Activated T-cell treated with anti-CD3 and anti-CD28 coated beads, Interleukin-2, amount 50 U/mL, for 24 hours (primary cell): ENCODE results near the gene SCN11A.
"Not testable (repeated sequence)": the region's sequence is repeated elsewhere in the genome, so short reads cannot be mapped to it uniquely, and the experiment has no call there.

Experiments used
- DNase-seq: peaks from one replicate; pipeline ENCODE4 v3.0.0-alpha.2; 2020
- H3K27ac Mint-ChIP-seq: 2 replicates; pipeline ENCODE4 v1.8.0; 2020; ENCODE audit warnings: mild to moderate bottlenecking, mixed read lengths
- H3K27me3 Mint-ChIP-seq: 2 replicates; pipeline ENCODE4 v1.8.0; 2020; ENCODE audit warnings: mixed read lengths
- H3K36me3 Mint-ChIP-seq: 2 replicates; pipeline ENCODE4 v1.8.0; 2020; ENCODE audit warnings: low read depth, mixed read lengths
- H3K4me1 Mint-ChIP-seq: 2 replicates; pipeline ENCODE4 v1.8.0; 2020; ENCODE audit warnings: low read depth, mixed read lengths
- H3K4me3 Mint-ChIP-seq: 2 replicates; pipeline ENCODE4 v1.8.0; 2020; ENCODE audit warnings: mild to moderate bottlenecking, moderate library complexity, mixed read lengths
- H3K9me3 Mint-ChIP-seq: 2 replicates; pipeline ENCODE4 v1.8.0; 2020; ENCODE audit warnings: mixed read lengths

SCN11A gene

GRCh38 chr3:39086144-39086543 is 34.4 kb upstream of the SCN11A start:
- Mint-ChIP-seq H3K4me3 (no peak overlapping the region), H3K27me3 (no peaks in the 10 kb centered on the region), H3K36me3 (peaks cover 84% of the 10 kb centered on the region), H3K4me1 (peaks cover 23% of the 10 kb centered on the region), H3K9me3 (no peaks in the 10 kb centered on the region), H3K27ac (peak overlapping the region; percentile 74)
- no peak for DNase-seq

- no peaks in the 10 kb centered on the region for H3K9me3 Mint-ChIP-seq
- H3K4me1 Mint-ChIP-seq, result peaks cover 18% of the 10 kb centered on the region
- H3K4me3 Mint-ChIP-seq, result no peak overlapping the region
- H3K36me3 Mint-ChIP-seq, result peaks cover 67% of the 10 kb centered on the region
- H3K27ac Mint-ChIP-seq, result peak overlapping the region; percentile 82
- no peak for DNase-seq
- H3K27me3 Mint-ChIP-seq, result no peaks in the 10 kb centered on the region
Observed at GRCh38 chr3:39082666-39083313, 31.0 kb upstream of the SCN11A start.

GRCh38 chr3:39080026-39080425 is 28.3 kb upstream of the SCN11A start:
- Mint-ChIP-seq H3K4me1 (peaks cover 26% of the 10 kb centered on the region), H3K9me3 (no peaks in the 10 kb centered on the region), H3K4me3 (no peak overlapping the region), H3K27me3 (no peaks in the 10 kb centered on the region), H3K36me3 (peaks cover 66% of the 10 kb centered on the region), H3K27ac (no peak overlapping the region)
- no peak for DNase-seq

GRCh38 chr3:39079530-39079929 is 27.8 kb upstream of the SCN11A start:
- Mint-ChIP-seq H3K36me3 (peaks cover 69% of the 10 kb centered on the region), H3K27ac (no peak overlapping the region), H3K9me3 (no peaks in the 10 kb centered on the region), H3K4me3 (no peak overlapping the region), H3K4me1 (peaks cover 27% of the 10 kb centered on the region), H3K27me3 (no peaks in the 10 kb centered on the region)
- no peak for DNase-seq

- Mint-ChIP-seq H3K9me3 (no peaks in the 10 kb centered on the region), H3K4me3 (no peak overlapping the region), H3K27ac (peak overlapping the region; percentile 20), H3K36me3 (peaks cover 75% of the 10 kb centered on the region), H3K27me3 (no peaks in the 10 kb centered on the region), H3K4me1 (peaks cover 9% of the 10 kb centered on the region)
- no peak for DNase-seq
Observed at GRCh38 chr3:39075910-39076309, 24.2 kb upstream of the SCN11A start.

GRCh38 chr3:39068556-39068955 is 16.8 kb upstream of the SCN11A start:
- Mint-ChIP-seq H3K4me3 (no peak overlapping the region), H3K27me3 (no peaks in the 10 kb centered on the region), H3K36me3 (peaks cover 77% of the 10 kb centered on the region), H3K4me1 (peaks cover 9% of the 10 kb centered on the region), H3K27ac (no peak overlapping the region), H3K9me3 (no peaks in the 10 kb centered on the region)
- DNase-seq, result no peak

- Mint-ChIP-seq H3K27me3 (no peaks in the 10 kb centered on the region), H3K4me1 (peaks cover 17% of the 10 kb centered on the region), H3K36me3 (peaks cover 68% of the 10 kb centered on the region), H3K27ac (peak overlapping the region; percentile 31), H3K4me3 (no peak overlapping the region), H3K9me3 (no peaks in the 10 kb centered on the region)
- no peak for DNase-seq
Observed at GRCh38 chr3:39067286-39067685, 15.5 kb upstream of the SCN11A start.

- H3K36me3 Mint-ChIP-seq, result peaks cover 50% of the 10 kb centered on the region
- H3K27me3 Mint-ChIP-seq, result no peaks in the 10 kb centered on the region
- H3K27ac Mint-ChIP-seq, result peak overlapping the region; percentile 46
- H3K4me1 Mint-ChIP-seq, result peaks cover 29% of the 10 kb centered on the region
- H3K4me3 Mint-ChIP-seq, result no peak overlapping the region
- DNase-seq, result no peak
- no peaks in the 10 kb centered on the region for H3K9me3 Mint-ChIP-seq
Observed at GRCh38 chr3:39065197-39065596, 13.5 kb upstream of the SCN11A start.

- Mint-ChIP-seq H3K9me3 (no peaks in the 10 kb centered on the region), H3K4me3 (no peak overlapping the region), H3K4me1 (peaks cover 29% of the 10 kb centered on the region), H3K36me3 (peaks cover 45% of the 10 kb centered on the region), H3K27me3 (no peaks in the 10 kb centered on the region), H3K27ac (peak overlapping the region; percentile 46)
- DNase-seq, result no peak
Observed at GRCh38 chr3:39064646-39065045, 12.9 kb upstream of the SCN11A start.

- no peak for DNase-seq
- no peak overlapping the region for H3K27ac Mint-ChIP-seq
- H3K4me1 Mint-ChIP-seq, result peaks cover 40% of the 10 kb centered on the region
- H3K9me3 Mint-ChIP-seq, result no peaks in the 10 kb centered on the region
- H3K36me3 Mint-ChIP-seq, result peaks cover 34% of the 10 kb centered on the region
- no peaks in the 10 kb centered on the region for H3K27me3 Mint-ChIP-seq
- no peak overlapping the region for H3K4me3 Mint-ChIP-seq
Observed at GRCh38 chr3:39063143-39063542, 11.4 kb upstream of the SCN11A start.

- no peaks in the 10 kb centered on the region for H3K9me3 Mint-ChIP-seq
Observed at GRCh38 chr3:39062180-39062579, 10.4 kb upstream of the SCN11A start.

GRCh38 chr3:39061228-39061627 is 9.5 kb upstream of the SCN11A start:
- not testable (repeated sequence) for DNase-seq, H3K27me3 Mint-ChIP-seq, H3K4me3 Mint-ChIP-seq, H3K9me3 Mint-ChIP-seq, H3K27ac Mint-ChIP-seq
- H3K36me3 Mint-ChIP-seq, result peaks cover 18% of the 10 kb centered on the region
- H3K4me1 Mint-ChIP-seq, result peaks cover 51% of the 10 kb centered on the region

More at GRCh38 chr3:39062180-39062579, 10.4 kb upstream of the SCN11A start:
- Mint-ChIP-seq H3K4me3 (no peak overlapping the region), H3K27ac (peak overlapping the region; percentile 49), H3K27me3 (no peaks in the 10 kb centered on the region), H3K4me1 (peaks cover 41% of the 10 kb centered on the region), H3K36me3 (peaks cover 27% of the 10 kb centered on the region)
- no peak for DNase-seq

GRCh38 chr3:39056151-39056550 is 4.4 kb upstream of the SCN11A start:
- Mint-ChIP-seq H3K4me1 (peaks cover 61% of the 10 kb centered on the region), H3K4me3 (peak overlapping the region; percentile 30), H3K27me3 (no peaks in the 10 kb centered on the region), H3K27ac (peak overlapping the region; percentile 80), H3K9me3 (no peaks in the 10 kb centered on the region), H3K36me3 (peaks cover 10% of the 10 kb centered on the region)
- DNase-seq, result no peak

GRCh38 chr3:39053696-39054095 is 2.0 kb upstream of the SCN11A start:
- Mint-ChIP-seq H3K4me3 (no peak overlapping the region), H3K36me3 (peaks cover 8% of the 10 kb centered on the region), H3K9me3 (no peaks in the 10 kb centered on the region), H3K4me1 (peaks cover 65% of the 10 kb centered on the region), H3K27me3 (no peaks in the 10 kb centered on the region), H3K27ac (no peak overlapping the region)
- DNase-seq, result no peak

GRCh38 chr3:39052583-39052982 is 839 bp upstream of the SCN11A start:
- peak overlapping the region; percentile 90 for H3K4me3 Mint-ChIP-seq
- peaks cover 60% of the 10 kb centered on the region for H3K4me1 Mint-ChIP-seq
- no peak for DNase-seq
- H3K36me3 Mint-ChIP-seq, result peaks cover 8% of the 10 kb centered on the region
- H3K9me3 Mint-ChIP-seq, result no peaks in the 10 kb centered on the region
- H3K27ac Mint-ChIP-seq, result peak overlapping the region; percentile 97
- no peaks in the 10 kb centered on the region for H3K27me3 Mint-ChIP-seq

- H3K4me3 Mint-ChIP-seq, result no peak overlapping the region
- peaks cover 8% of the 10 kb centered on the region for H3K36me3 Mint-ChIP-seq
- peaks cover 43% of the 10 kb centered on the region for H3K4me1 Mint-ChIP-seq
- peak overlapping the region; percentile 3 for H3K27ac Mint-ChIP-seq
- DNase-seq, result no peak
- H3K27me3 Mint-ChIP-seq, result no peaks in the 10 kb centered on the region
- H3K9me3 Mint-ChIP-seq, result no peaks in the 10 kb centered on the region
Observed at GRCh38 chr3:39050029-39050428, 1.7 kb downstream of the SCN11A start.
